ENCODE results near the gene PRR13.
"Not testable (repeated sequence)": the region's sequence is repeated elsewhere in the genome, so short reads cannot be mapped to it uniquely, and the experiment has no call there.

PRR13 gene

DNA sequence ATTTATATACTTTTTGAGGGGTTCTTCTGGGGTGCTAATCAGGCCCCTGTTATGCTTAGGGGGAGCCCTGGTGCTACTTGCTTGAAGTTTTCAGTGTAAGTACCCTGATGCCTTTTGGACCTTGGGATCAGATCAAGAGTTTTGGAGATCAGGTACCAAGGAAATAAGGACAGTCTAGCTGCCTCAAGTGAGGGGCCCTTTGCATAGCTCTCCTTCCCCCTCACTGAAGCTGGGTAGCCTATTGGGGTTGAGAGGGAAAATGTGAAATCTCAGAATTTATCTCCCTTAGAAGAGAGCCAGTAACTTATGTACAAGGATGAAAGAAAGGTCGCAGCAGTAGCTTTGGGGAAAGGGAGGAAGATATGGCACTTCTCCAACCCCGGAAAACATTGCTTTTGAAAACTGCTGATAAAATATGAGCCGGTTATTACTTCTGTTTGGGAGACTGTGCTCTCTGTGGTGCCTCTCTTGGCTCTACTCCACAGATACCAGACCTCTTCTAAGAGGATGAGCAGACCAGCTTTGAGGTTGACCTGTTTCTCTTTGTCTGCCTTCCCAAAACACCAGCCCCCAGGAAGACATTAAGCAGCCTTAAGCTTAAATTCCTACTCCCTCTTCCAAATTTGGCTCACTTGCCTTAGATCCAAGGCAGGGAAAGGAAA, 26.6 kb upstream of the PRR13 start:
- Histone ChIP-seq H3K36me3 (peaks cover 33% of the 10 kb centered on the region), H3K9me3 (ENCODE audit: severe bottlenecking) (no peaks in the 10 kb centered on the region), H3K27ac (peak overlapping the region; percentile 50), H3K4me3 (ENCODE audit: low read depth, low read length) (no peak overlapping the region), H3K27me3 (ENCODE audit: insufficient read depth, low read depth, severe bottlenecking) (no peaks in the 10 kb centered on the region)
- no peak for DNase-seq
- TF ChIP-seq, protein P1, sequence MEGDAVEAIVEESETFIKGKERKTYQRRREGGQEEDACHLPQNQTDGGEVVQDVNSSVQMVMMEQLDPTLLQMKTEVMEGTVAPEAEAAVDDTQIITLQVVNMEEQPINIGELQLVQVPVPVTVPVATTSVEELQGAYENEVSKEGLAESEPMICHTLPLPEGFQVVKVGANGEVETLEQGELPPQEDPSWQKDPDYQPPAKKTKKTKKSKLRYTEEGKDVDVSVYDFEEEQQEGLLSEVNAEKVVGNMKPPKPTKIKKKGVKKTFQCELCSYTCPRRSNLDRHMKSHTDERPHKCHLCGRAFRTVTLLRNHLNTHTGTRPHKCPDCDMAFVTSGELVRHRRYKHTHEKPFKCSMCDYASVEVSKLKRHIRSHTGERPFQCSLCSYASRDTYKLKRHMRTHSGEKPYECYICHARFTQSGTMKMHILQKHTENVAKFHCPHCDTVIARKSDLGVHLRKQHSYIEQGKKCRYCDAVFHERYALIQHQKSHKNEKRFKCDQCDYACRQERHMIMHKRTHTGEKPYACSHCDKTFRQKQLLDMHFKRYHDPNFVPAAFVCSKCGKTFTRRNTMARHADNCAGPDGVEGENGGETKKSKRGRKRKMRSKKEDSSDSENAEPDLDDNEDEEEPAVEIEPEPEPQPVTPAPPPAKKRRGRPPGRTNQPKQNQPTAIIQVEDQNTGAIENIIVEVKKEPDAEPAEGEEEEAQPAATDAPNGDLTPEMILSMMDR (IDR thresholded peaks at IDR 0.05; ENCODE audit: low read depth, low read length): no peak

DNA sequence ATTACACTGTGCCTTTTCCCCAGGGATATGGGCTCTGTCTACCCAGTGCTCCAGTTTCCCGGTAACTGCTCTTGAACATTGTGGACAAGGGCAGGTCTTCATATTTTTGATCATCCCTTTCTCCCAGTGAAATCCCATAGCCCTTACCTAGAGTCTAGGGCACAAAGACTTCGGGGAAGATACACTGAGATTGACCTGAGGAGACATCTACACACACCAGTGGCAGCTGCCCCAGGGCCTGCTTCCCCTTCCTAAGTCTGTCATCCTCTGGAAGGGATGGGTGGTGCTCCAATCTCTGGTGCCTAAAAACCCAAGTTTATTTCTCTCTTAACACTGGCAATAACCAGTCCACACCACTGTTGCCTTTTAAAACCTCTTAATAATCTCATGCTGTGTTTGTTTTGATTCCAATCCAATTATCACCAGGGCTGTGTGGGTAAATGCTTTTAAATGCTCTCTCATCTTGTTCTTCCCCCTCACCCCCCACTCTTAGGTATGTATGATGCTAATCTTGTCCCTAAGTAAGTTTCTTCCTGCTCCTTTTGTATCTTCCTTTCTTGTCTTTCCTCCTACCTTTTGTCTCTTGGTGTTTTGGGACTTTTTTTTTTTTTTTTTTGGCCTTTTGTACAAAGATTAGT, 25.7 kb upstream of the PRR13 start:
- peaks cover 24% of the 10 kb centered on the region for H3K36me3 ChIP-seq
- H3K27me3 ChIP-seq (ENCODE audit: insufficient read depth, low read depth, severe bottlenecking); H3K9me3 ChIP-seq (ENCODE audit: severe bottlenecking); H3K4me3 ChIP-seq (ENCODE audit: low read depth, low read length): not testable (repeated sequence)
- peak; percentile 52 for DNase-seq
- H3K27ac ChIP-seq: peak overlapping the region; percentile 50

GRCh38 chr12:53417291-53417816, 24.2 kb upstream of the PRR13 start:
- H3K4me3 ChIP-seq (ENCODE audit: low read depth, low read length); H3K9me3 ChIP-seq (ENCODE audit: severe bottlenecking); H3K27me3 ChIP-seq (ENCODE audit: insufficient read depth, low read depth, severe bottlenecking): not testable (repeated sequence)
- Histone ChIP-seq H3K36me3 (peaks cover 13% of the 10 kb centered on the region), H3K27ac (peak overlapping the region; percentile 37)
- DNase-seq: peak; percentile 76

- Histone ChIP-seq H3K27ac (no peak overlapping the region), H3K27me3 (ENCODE audit: insufficient read depth, low read depth, severe bottlenecking) (no peaks in the 10 kb centered on the region), H3K4me3 (ENCODE audit: low read depth, low read length) (no peak overlapping the region), H3K9me3 (ENCODE audit: severe bottlenecking) (no peaks in the 10 kb centered on the region), H3K36me3 (peaks cover 7% of the 10 kb centered on the region)
- no peak for DNase-seq
- TF ChIP-seq, protein P1 (IDR thresholded peaks at IDR 0.05; ENCODE audit: low read depth, low read length): no peak
These were observed 23.3 kb upstream of the PRR13 start for GRCh38 chr12:53418221-53418620.

DNA sequence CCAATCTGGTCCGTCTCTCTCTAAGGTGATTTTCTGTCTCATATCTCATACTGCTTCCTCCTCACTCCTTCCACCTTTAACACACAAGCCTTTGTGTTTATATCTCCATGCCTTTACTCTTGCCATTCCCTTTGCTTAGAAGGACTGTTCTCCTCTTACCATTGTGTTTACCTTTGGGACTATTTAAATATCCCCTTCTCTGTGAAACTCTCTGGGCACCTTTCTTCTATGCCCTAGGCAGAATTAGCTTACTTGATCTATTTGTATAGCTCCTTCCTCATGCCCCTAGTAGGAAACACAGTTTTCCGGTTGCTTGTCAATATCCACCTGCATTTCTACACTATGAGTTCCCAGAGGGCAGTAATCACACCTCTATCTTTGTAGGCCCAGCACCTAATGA, 21.8 kb upstream of the PRR13 start:
- Histone ChIP-seq H3K27ac (no peak overlapping the region), H3K27me3 (ENCODE audit: insufficient read depth, low read depth, severe bottlenecking) (no peaks in the 10 kb centered on the region), H3K4me3 (ENCODE audit: low read depth, low read length) (no peak overlapping the region), H3K36me3 (no peaks in the 10 kb centered on the region), H3K9me3 (ENCODE audit: severe bottlenecking) (no peaks in the 10 kb centered on the region)
- TF ChIP-seq, protein P1 (IDR thresholded peaks at IDR 0.05; ENCODE audit: low read depth, low read length): no peak
- DNase-seq: no peak

- not testable (repeated sequence) for H3K9me3 ChIP-seq (ENCODE audit: severe bottlenecking); H3K36me3 ChIP-seq; H3K27me3 ChIP-seq (ENCODE audit: insufficient read depth, low read depth, severe bottlenecking); H3K27ac ChIP-seq; DNase-seq; H3K4me3 ChIP-seq (ENCODE audit: low read depth, low read length)
These were observed 19.3 kb upstream of the PRR13 start for GRCh38 chr12:53422247-53422646.

DNA sequence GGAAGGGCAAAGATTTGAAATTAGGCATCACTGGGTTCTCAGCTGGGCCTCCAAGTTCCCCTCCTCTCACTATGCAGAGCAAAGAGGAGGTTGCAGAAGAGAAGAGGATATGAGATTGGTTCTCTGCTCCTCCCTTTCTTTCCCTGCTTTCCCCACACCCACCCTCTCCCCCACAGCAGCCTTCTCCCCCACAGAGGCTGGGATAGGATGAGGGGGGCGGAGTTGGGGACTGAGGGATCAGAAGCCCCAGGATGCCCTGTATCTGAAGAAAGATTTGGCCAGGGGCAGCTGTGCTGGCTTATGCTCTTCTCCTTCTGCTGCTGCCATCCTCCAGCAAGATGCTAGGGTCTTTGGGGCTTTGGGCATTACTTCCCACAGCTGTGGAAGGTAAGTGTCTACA, 17.9 kb upstream of the PRR13 start, which contains the start of gene AMHR2:
AMHR2 (plus strand) TSS at position 259 of the 400 bp plus-strand sequence; CDS start at position 339, 80 bp downstream.
- TF ChIP-seq, protein P1 (IDR thresholded peaks at IDR 0.05; ENCODE audit: low read depth, low read length): no peak
- H3K9me3 ChIP-seq (ENCODE audit: severe bottlenecking): no peaks in the 10 kb centered on the region
- no peaks in the 10 kb centered on the region for H3K27me3 ChIP-seq (ENCODE audit: insufficient read depth, low read depth, severe bottlenecking)
- no peaks in the 10 kb centered on the region for H3K36me3 ChIP-seq
- no peak within 1 kb of the TSS for H3K27ac ChIP-seq
- DNase-seq: peak; percentile 53
- no peak within 1 kb of the TSS for H3K4me3 ChIP-seq (ENCODE audit: low read depth, low read length)

All from WERI-Rb-1 (cell line).